ENCODE measurements around the gene TUSC2. TPM values are rescaled to one million over a fixed set of nuclear protein-coding genes. Genes with fewer than 3 reads are reported as not detected.

TUSC2 gene
- total RNA-seq, 1 experiment from 2014 or later: 15.2 TPM

DNA sequence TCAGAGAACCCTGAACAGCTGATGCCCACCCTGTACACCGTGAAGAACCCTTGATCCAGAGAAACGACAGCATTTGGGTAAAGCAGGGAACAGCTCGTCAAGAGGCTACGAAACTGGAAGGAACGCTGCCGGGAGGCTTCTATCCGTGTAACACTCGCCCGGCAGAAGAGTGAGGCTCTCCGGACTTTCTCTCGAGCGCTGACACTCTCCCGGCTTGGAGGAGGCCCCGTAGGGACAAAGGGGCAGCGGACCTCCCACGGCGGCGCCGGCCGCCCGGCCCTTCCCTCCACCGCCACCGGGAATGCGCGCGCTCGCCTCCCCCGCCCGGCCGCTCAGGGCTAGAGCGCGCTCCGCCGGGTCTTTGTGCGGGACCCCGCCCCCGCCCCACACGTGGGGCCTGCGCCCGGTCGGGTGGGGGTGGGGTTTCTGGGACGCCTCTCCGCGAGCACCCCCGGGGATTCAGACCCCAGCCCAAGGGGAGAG lies 7.1 kb downstream of the TUSC2 start:
- BruUV-seq (replicated peaks): no TSS peak
- POLR2A ChIA-PET (ENCODE audit: low non-redundant PET): no interaction called here
- H3K4me1 ChIP-seq (ENCODE audit: insufficient read depth, low read length, poor library complexity, severe bottlenecking): peaks cover 3% of the 10 kb centered on the region
- no peak for TF ChIP-seq EZH2 (IDR thresholded peaks at IDR 0.05; ENCODE audit: borderline replicate concordance, low read depth, low read length, poor library complexity, severe bottlenecking)
- TF ChIP-seq, protein P1, sequence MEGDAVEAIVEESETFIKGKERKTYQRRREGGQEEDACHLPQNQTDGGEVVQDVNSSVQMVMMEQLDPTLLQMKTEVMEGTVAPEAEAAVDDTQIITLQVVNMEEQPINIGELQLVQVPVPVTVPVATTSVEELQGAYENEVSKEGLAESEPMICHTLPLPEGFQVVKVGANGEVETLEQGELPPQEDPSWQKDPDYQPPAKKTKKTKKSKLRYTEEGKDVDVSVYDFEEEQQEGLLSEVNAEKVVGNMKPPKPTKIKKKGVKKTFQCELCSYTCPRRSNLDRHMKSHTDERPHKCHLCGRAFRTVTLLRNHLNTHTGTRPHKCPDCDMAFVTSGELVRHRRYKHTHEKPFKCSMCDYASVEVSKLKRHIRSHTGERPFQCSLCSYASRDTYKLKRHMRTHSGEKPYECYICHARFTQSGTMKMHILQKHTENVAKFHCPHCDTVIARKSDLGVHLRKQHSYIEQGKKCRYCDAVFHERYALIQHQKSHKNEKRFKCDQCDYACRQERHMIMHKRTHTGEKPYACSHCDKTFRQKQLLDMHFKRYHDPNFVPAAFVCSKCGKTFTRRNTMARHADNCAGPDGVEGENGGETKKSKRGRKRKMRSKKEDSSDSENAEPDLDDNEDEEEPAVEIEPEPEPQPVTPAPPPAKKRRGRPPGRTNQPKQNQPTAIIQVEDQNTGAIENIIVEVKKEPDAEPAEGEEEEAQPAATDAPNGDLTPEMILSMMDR (conservative IDR thresholded peaks at IDR 0.05; ENCODE audit: low read depth, low read length): no peak
- H3K27ac ChIP-seq (ENCODE audit: low read depth, low read length, poor library complexity, severe bottlenecking): peak overlapping the region; percentile 99
- no peaks in the 10 kb centered on the region for H3K9me3 ChIP-seq (ENCODE audit: low read depth, low read length, poor library complexity, severe bottlenecking)
- no peaks in the 10 kb centered on the region for H3K27me3 ChIP-seq (replicated peaks; ENCODE audit: insufficient read depth, low read depth, low read length, poor library complexity)
- CTCF ChIA-PET: interaction anchor here (0.6 kb wide), 3 partner anchors 15 to 83 kb away, joined by 6 to 9 read pairs (median 6); no protein-coding TSS in a partner anchor
- intact Hi-C loops (cut with micrococcal nuclease; ENCODE audit: unreplicated experiment): no loop called here
- no peaks in the 10 kb centered on the region for H3K36me3 ChIP-seq (ENCODE audit: insufficient read depth, low read length, poor library complexity, severe bottlenecking)
- peak; percentile 64 for DNase-seq (ENCODE audit: low spot score)
- peak overlapping the region; percentile 73 for H3K4me3 ChIP-seq (ENCODE audit: low read depth, low read length, poor library complexity, severe bottlenecking)

DNA sequence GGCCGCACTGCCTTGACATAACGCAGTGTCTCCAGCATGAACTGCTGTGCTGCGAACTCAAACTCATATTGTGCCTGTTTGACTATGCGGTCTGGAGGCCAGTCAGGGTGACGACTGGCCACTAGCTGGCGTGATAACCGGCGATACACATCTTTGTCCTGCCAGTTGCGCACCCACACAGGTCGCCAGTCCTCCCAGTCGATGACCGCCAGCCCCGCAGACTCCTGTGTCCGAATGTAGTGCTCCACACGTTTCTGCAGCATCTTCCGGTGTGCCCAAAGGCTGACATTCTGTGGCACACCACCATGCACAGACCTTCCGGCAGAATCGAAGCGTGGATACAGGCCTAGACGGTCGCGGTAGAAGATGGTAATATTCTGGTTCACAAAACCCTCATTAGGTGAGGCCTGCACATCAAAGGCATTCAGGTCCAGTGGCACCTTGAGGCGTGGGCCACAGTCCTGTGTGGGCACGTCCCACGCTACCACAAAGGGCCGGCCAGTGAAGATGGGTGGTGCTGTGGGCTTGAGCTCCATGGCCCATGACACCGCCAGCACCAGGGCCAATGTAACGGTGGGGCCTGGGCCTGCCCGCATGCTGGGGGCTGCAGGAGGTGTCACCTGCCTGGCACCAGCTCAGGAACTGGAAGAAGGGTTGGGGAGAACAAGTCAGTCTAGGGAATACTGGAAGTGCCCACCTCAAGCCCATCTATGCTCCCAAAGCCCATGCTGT lies 8.0 kb downstream of the TUSC2 start:
- intact Hi-C loops (cut with micrococcal nuclease; ENCODE audit: unreplicated experiment): no loop called here
- no TSS peak for BruUV-seq (replicated peaks)

DNA sequence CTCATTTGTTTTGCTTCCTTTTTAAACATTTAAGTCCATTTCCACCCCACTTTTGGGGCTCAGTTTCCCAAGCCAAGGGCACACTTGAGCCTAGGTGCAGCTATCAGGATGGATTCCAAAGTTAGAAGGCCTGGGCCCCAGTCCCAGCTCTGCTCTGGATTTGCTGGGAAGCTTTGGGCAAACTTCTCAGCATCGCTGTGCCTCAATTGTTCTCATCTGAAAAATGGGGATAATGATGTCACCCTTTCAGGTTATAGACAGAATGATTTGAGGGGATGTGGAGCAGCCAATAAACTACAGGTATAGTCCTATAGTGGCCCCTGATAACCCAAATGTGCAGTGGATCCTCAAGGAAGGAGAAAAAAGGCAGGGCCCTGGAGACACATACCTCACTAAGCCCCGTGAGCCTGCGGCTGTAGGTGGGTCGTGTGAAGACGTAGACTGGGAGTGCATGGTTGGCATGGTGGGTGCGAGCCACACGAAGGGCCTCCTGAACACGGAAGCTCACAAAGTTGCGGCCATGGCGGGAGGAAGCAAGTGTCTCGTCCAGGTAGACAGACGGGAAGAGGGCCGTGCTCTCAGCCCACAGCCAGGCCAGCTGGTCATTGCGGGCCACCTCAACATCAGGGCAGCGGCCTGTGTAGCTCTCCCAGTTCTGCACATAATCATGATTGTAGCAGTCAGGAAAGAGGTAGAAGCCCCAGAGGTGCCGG lies 8.7 kb downstream of the TUSC2 start:
- POLR2A ChIA-PET (ENCODE audit: low non-redundant PET): no interaction called here
- TSS peak; percentile 30 for BruUV-seq (replicated peaks)

More for the DNA sequence above, 8.0 kb downstream of the TUSC2 start:
- H3K36me3 ChIP-seq (ENCODE audit: insufficient read depth, low read length, poor library complexity, severe bottlenecking): no peaks in the 10 kb centered on the region
- H3K4me1 ChIP-seq (ENCODE audit: insufficient read depth, low read length, poor library complexity, severe bottlenecking): peaks cover 3% of the 10 kb centered on the region
- peak overlapping the region; percentile 99 for H3K27ac ChIP-seq (ENCODE audit: low read depth, low read length, poor library complexity, severe bottlenecking)
- POLR2A ChIA-PET (ENCODE audit: low non-redundant PET): no interaction called here
- CTCF ChIA-PET: no interaction called here
- no peaks in the 10 kb centered on the region for H3K27me3 ChIP-seq (replicated peaks; ENCODE audit: insufficient read depth, low read depth, low read length, poor library complexity)
- no peaks in the 10 kb centered on the region for H3K9me3 ChIP-seq (ENCODE audit: low read depth, low read length, poor library complexity, severe bottlenecking)
- TF ChIP-seq, protein P1 (conservative IDR thresholded peaks at IDR 0.05; ENCODE audit: low read depth, low read length): no peak
- no peak for TF ChIP-seq EZH2 (IDR thresholded peaks at IDR 0.05; ENCODE audit: borderline replicate concordance, low read depth, low read length, poor library complexity, severe bottlenecking)
- no peak for DNase-seq (ENCODE audit: low spot score)
- H3K4me3 ChIP-seq (ENCODE audit: low read depth, low read length, poor library complexity, severe bottlenecking): peak overlapping the region; percentile 73

More for the DNA sequence above, 8.7 kb downstream of the TUSC2 start:
- TF ChIP-seq, protein P1 (conservative IDR thresholded peaks at IDR 0.05; ENCODE audit: low read depth, low read length): no peak
- TF ChIP-seq EZH2 (IDR thresholded peaks at IDR 0.05; ENCODE audit: borderline replicate concordance, low read depth, low read length, poor library complexity, severe bottlenecking): no peak
- H3K9me3 ChIP-seq (ENCODE audit: low read depth, low read length, poor library complexity, severe bottlenecking): no peaks in the 10 kb centered on the region
- no peaks in the 10 kb centered on the region for H3K27me3 ChIP-seq (replicated peaks; ENCODE audit: insufficient read depth, low read depth, low read length, poor library complexity)
- H3K36me3 ChIP-seq (ENCODE audit: insufficient read depth, low read length, poor library complexity, severe bottlenecking): no peaks in the 10 kb centered on the region
- intact Hi-C loops (cut with micrococcal nuclease; ENCODE audit: unreplicated experiment): no loop called here
- DNase-seq (ENCODE audit: low spot score): no peak
- peaks cover 3% of the 10 kb centered on the region for H3K4me1 ChIP-seq (ENCODE audit: insufficient read depth, low read length, poor library complexity, severe bottlenecking)
- CTCF ChIA-PET: no interaction called here
- no peak overlapping the region for H3K4me3 ChIP-seq (ENCODE audit: low read depth, low read length, poor library complexity, severe bottlenecking)
- H3K27ac ChIP-seq (ENCODE audit: low read depth, low read length, poor library complexity, severe bottlenecking): no peak overlapping the region
